ENCODE measurements around the gene GABBR2.

- no peak for TF ChIP-seq CREB1 (IDR thresholded peaks at IDR 0.05; ENCODE audit: low read depth)
- no peak for TF ChIP-seq EGR1 (IDR thresholded peaks at IDR 0.05)
- TF ChIP-seq CEBPB (IDR thresholded peaks at IDR 0.05), result no peak
Measured at GRCh38 chr9:98532574-98532973, 176.2 kb downstream of the GABBR2 start.
